PC-9 (cell line): ENCODE results near the gene SND1. TPM values are rescaled to one million over a fixed set of nuclear protein-coding genes. Genes with fewer than 3 reads are reported as not detected.

ENCODE experiments used
- BruUV-seq: library from RNA; stranded (reverse); fragments of 400-500 nt; replicated peaks from 2 replicates; lab custom pipeline; 2021; lab: Mats Ljungman, UMichigan
- CTCF ChIA-PET: fragments of 300-600 bp; sonication (Branson Sonifier 250); formaldehyde crosslinking; loops from one replicate; lab custom pipeline; 2022; ENCODE audit warnings: antibody characterized with exemption; lab: Charles Lee
- POLR2A ChIA-PET: fragments of 300-600 bp; sonication (Branson Sonifier 250); formaldehyde crosslinking; loops from one replicate; lab custom pipeline; 2022; ENCODE audit warnings: antibody characterized with exemption; ENCODE audit not compliant: unreplicated experiment; lab: Charles Lee
- DNase-seq, 2 experiments: peaks; one replicate each; pipeline versions ENCODE4 v3.0.0 to v3.0.0-alpha.2; 2015 to 2022; ENCODE audit warnings: mixed read lengths in 1 of 2
- H2AFZ ChIP-seq: fragments of 200-600 bp; sonication (generic); 2 replicates; pipeline ENCODE4 v1.8.1; 2017; ENCODE audit warnings: antibody characterized with exemption
- H3F3A ChIP-seq: fragments of 200-600 bp; sonication (generic); 2 replicates; pipeline ENCODE4 v1.8.1; 2017; ENCODE audit warnings: antibody characterized with exemption, mild to moderate bottlenecking, low read depth; ENCODE audit not compliant: insufficient read depth
- H3K27ac ChIP-seq: fragments of 200-600 bp; sonication (generic); 2 replicates; pipeline ENCODE4 v1.6.1; 2016; ENCODE audit warnings: mixed run types
- H3K27me3 ChIP-seq: fragments of 200-600 bp; sonication (generic); 2 replicates; pipeline ENCODE4 v1.6.1; 2016; ENCODE audit warnings: low read depth, mixed run types; ENCODE audit not compliant: insufficient read depth
- H3K36me3 ChIP-seq: fragments of 200-600 bp; sonication (generic); 2 replicates; pipeline ENCODE4 v1.6.1; 2016; ENCODE audit warnings: low read depth, mixed run types
- H3K4me1 ChIP-seq: fragments of 200-600 bp; sonication (generic); replicated peaks from 2 replicates; pipeline ENCODE4 v1.6.1; 2016; ENCODE audit warnings: mixed run types; ENCODE audit not compliant: insufficient read depth
- H3K4me2 ChIP-seq: fragments of 200-600 bp; sonication (generic); 2 replicates; pipeline ENCODE4 v1.6.1; 2017; ENCODE audit warnings: mixed run types
- H3K4me3 ChIP-seq: fragments of 200-600 bp; sonication (generic); 2 replicates; pipeline ENCODE4 v1.6.1; 2016; ENCODE audit warnings: mixed run types
- H3K79me2 ChIP-seq: fragments of 200-600 bp; sonication (generic); 2 replicates; pipeline ENCODE4 v1.6.1; 2017; ENCODE audit warnings: low read depth, mixed run types
- H3K9me2 ChIP-seq: fragments of 200-600 bp; sonication (generic); 2 replicates; pipeline ENCODE4 v1.8.1; 2017; ENCODE audit warnings: mild to moderate bottlenecking; ENCODE audit not compliant: insufficient read depth
- H3K9me3 ChIP-seq: fragments of 200-600 bp; sonication (generic); 2 replicates; pipeline ENCODE4 v1.8.1; 2016; ENCODE audit warnings: low read depth; ENCODE audit not compliant: insufficient read depth
- H4K20me1 ChIP-seq: fragments of 200-600 bp; sonication (generic); 2 replicates; pipeline ENCODE4 v1.8.1; 2017; ENCODE audit not compliant: insufficient read depth
- CTCF ChIP-seq: fragments of 200-600 bp; sonication (generic); conservative IDR thresholded peaks from 2 replicates; pipeline ENCODE4 v1.6.1; 2017; ENCODE audit warnings: mixed run types, antibody characterized with exemption, mild to moderate bottlenecking, moderate library complexity
- EZH2 ChIP-seq: fragments of 200-600 bp; sonication (generic); IDR thresholded peaks from 2 replicates; pipeline ENCODE4 v1.8.0; 2017; ENCODE audit warnings: antibody characterized with exemption, low read depth
- intact Hi-C: fragments of 100-400 bp; cut with micrococcal nuclease; formaldehyde crosslinking; loops from one replicate; pipeline ENCODE4 v1.10.0; 2022; ENCODE audit not compliant: unreplicated experiment
- total RNA-seq: library from RNA; stranded (reverse); gene quantifications from 2 replicates; pipeline ENCODE4 v1.2.3, GENCODE V29; 2021

The SND1 gene
- total RNA-seq, 1 experiment from 2014 or later = 273 TPM

DNA sequence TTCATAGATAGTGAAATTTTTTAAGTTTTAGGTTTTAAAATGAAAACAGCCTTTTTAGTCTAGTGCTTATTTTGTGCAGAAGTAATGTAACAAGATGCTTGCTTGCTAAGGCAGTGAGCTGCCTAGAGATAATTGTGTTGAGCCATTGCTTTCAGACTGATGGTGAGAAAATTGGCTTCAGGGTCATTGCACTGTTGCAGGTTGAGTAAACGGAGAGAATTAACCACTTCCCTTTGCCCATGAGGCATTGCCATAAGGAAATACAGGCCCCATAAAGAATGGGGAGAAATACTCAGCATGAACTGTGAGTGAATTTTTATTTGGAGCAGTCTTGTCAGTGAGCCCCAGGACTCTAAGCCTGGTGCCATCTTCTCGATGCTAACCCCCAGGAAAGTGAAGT is 238.7 kb downstream of the SND1 start:
- ChIA-PET POLR2A (no interaction called here), CTCF (no interaction called here)
- H3F3A ChIP-seq = no peaks in the 10 kb centered on the region; the same call in 1 of the 2 replicates
- H2AFZ ChIP-seq = no peak overlapping the region
- 0 out of 2 replicates have a peak, but pooled peaks cover 16% of the 10 kb centered on the region for H3K79me2 ChIP-seq
- peaks cover 21% of the 10 kb centered on the region for H4K20me1 ChIP-seq
- peak in 1 of 2 experiments; percentile 39 for DNase-seq
- peaks cover 13% of the 10 kb centered on the region; the same call in 1 of the 2 replicates for H3K4me1 ChIP-seq
- no peak overlapping the region for H3K4me2 ChIP-seq
- H3K36me3 ChIP-seq = peaks cover 45% of the 10 kb centered on the region
- no peak overlapping the region for H3K4me3 ChIP-seq
- intact Hi-C loops = no loop called here
- no TSS peak for BruUV-seq
- 0 out of 2 replicates have a peak, but pooled peaks cover 3% of the 10 kb centered on the region for H3K9me2 ChIP-seq
- H3K9me3 ChIP-seq = no peaks in the 10 kb centered on the region
- no peaks in the 10 kb centered on the region for H3K27me3 ChIP-seq
- no peak for TF ChIP-seq EZH2
- TF ChIP-seq CTCF = no peak
- H3K27ac ChIP-seq = no peak overlapping the region

- POLR2A ChIA-PET = no interaction called here
- H3F3A ChIP-seq = no peaks in the 10 kb centered on the region; the same call in 1 of the 2 replicates
- no peaks in the 10 kb centered on the region for H3K9me3 ChIP-seq
- DNase-seq = no peak
- no peak overlapping the region for H3K4me2 ChIP-seq
- TF ChIP-seq CTCF = no peak
- no peak overlapping the region for H3K27ac ChIP-seq
- H3K4me3 ChIP-seq = no peak overlapping the region
- BruUV-seq = no TSS peak
- no peak overlapping the region for H2AFZ ChIP-seq
- CTCF ChIA-PET = no interaction called here
- intact Hi-C loops = no loop called here
- peaks cover 13% of the 10 kb centered on the region; the same call in 1 of the 2 replicates for H3K4me1 ChIP-seq
- H3K9me2 ChIP-seq = 0 out of 2 replicates have a peak, but pooled peaks cover 3% of the 10 kb centered on the region
- no peaks in the 10 kb centered on the region for H3K27me3 ChIP-seq
- H3K79me2 ChIP-seq = 0 out of 2 replicates have a peak, but pooled peaks cover 16% of the 10 kb centered on the region
- H3K36me3 ChIP-seq = peaks cover 45% of the 10 kb centered on the region
- peaks cover 22% of the 10 kb centered on the region for H4K20me1 ChIP-seq
Measured at GRCh38 chr7:127891144-127891543, 239.2 kb downstream of the SND1 start.

DNA sequence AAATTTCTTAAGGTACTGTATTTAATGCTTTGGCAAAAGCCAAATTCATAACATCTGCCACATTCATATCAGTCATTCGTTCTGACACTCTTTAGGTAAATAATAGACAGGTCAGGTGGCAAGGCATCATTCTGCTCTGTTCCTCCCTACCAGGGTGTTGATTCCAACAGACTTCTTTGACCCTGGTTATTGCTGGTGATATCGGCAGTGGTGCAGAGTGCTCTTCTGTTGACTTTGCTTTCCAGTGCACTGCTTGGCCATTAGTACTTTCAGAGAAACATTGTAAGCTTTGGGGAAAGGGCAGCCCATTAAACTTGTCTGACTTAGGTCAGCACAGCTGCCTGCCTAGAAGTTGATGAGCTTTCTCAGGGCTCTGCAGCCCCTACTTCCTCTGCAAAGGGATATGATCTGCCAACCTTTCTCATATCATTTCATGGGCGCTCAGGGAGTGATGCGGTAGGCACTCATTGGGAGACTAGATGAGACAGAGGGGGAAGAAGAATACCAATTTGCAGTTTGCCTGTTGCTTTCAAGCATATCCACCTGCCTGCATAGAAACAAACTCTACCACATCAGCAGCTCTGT is 240.0 kb downstream of the SND1 start:
- H3K4me1 ChIP-seq = peaks cover 13% of the 10 kb centered on the region; the same call in 1 of the 2 replicates
- ChIA-PET CTCF (interaction anchor here (0.5 kb wide), 1 partner anchor 108 kb away, joined by 6 read pairs; no protein-coding TSS in a partner anchor), POLR2A (no interaction called here)
- 0 out of 2 replicates have a peak, but pooled peaks cover 3% of the 10 kb centered on the region for H3K9me2 ChIP-seq
- no peak overlapping the region for H3K4me3 ChIP-seq
- no peaks in the 10 kb centered on the region; the same call in 1 of the 2 replicates for H3F3A ChIP-seq
- no peak for DNase-seq
- H2AFZ ChIP-seq = no peak overlapping the region
- no peaks in the 10 kb centered on the region for H3K9me3 ChIP-seq
- H3K79me2 ChIP-seq = 0 out of 2 replicates have a peak, but pooled peaks cover 16% of the 10 kb centered on the region
- intact Hi-C loops = no loop called here
- H3K27ac ChIP-seq = no peak overlapping the region
- H3K4me2 ChIP-seq = no peak overlapping the region
- no TSS peak for BruUV-seq
- H4K20me1 ChIP-seq = peaks cover 29% of the 10 kb centered on the region
- H3K27me3 ChIP-seq = no peaks in the 10 kb centered on the region
- no peak for TF ChIP-seq CTCF
- peaks cover 43% of the 10 kb centered on the region for H3K36me3 ChIP-seq
